A172 (cell line): ENCODE results near the gene TGFBI. TPM values are rescaled to one million over a fixed set of nuclear protein-coding genes. Genes with fewer than 3 reads are reported as not detected.

ENCODE experiments used
- DNase-seq: peaks from one replicate; pipeline ENCODE4 v3.0.0-alpha.2; 2015; ENCODE audit warnings: low spot score
- total RNA-seq: library from RNA; depleted of rRNA; stranded (reverse); fragments of >200 nt; shearing (Covaris generic); gene quantifications from 2 replicates; pipeline ENCODE4 v1.2.3, GENCODE V29; 2014

The TGFBI gene
- total RNA-seq, 1 experiment from 2014 or later, result 11.6 TPM

GRCh38 chr5:136063778-136064465 is 35.1 kb downstream of the TGFBI start:
- no peak for DNase-seq

- no peak for DNase-seq
Observed at GRCh38 chr5:136064510-136064909, 35.7 kb downstream of the TGFBI start.

- no peak for DNase-seq
Observed at GRCh38 chr5:136065588-136065987, 36.8 kb downstream of the TGFBI start.

- no peak for DNase-seq
Observed at GRCh38 chr5:136066661-136067271, 38.0 kb downstream of the TGFBI start.

- no peak for DNase-seq
Observed at GRCh38 chr5:136067422-136067821, 38.6 kb downstream of the TGFBI start.

GRCh38 chr5:136070486-136071285 is 41.9 kb downstream of the TGFBI start:
- DNase-seq, result no peak

- DNase-seq, result no peak
Observed at GRCh38 chr5:136073714-136074529, 45.1 kb downstream of the TGFBI start.

- no peak for DNase-seq
Observed at GRCh38 chr5:136075466-136075891, 46.7 kb downstream of the TGFBI start.

GRCh38 chr5:136076067-136076466 is 47.3 kb downstream of the TGFBI start:
- no peak for DNase-seq

- DNase-seq, result no peak
Observed at GRCh38 chr5:136076881-136077445, 48.2 kb downstream of the TGFBI start.

- DNase-seq, result no peak
Observed at GRCh38 chr5:136079195-136079985, 50.6 kb downstream of the TGFBI start.

- no peak for DNase-seq
Observed at GRCh38 chr5:136080113-136080482, 51.3 kb downstream of the TGFBI start.

- DNase-seq, result no peak
Observed at GRCh38 chr5:136080483-136081216, 51.9 kb downstream of the TGFBI start.

GRCh38 chr5:136081217-136081591 is 52.4 kb downstream of the TGFBI start:
- no peak for DNase-seq

GRCh38 chr5:136082390-136083193 is 53.8 kb downstream of the TGFBI start:
- DNase-seq, result peak; percentile 69

GRCh38 chr5:136084698-136085097 is 55.9 kb downstream of the TGFBI start:
- DNase-seq, result no peak

GRCh38 chr5:136086783-136087566 is 58.2 kb downstream of the TGFBI start:
- DNase-seq, result no peak
